A172 (cell line): ENCODE data around the gene RNF32. TPM values are rescaled to one million over a fixed set of nuclear protein-coding genes. Genes with fewer than 3 reads are reported as not detected.
"Not testable (repeated sequence)": the region's sequence is repeated elsewhere in the genome, so short reads cannot be mapped to it uniquely, and the experiment has no call there.

ENCODE experiments used
- DNase-seq: peaks from one replicate; pipeline ENCODE4 v3.0.0-alpha.2; 2015; ENCODE audit warnings: low spot score
- total RNA-seq: library from RNA; depleted of rRNA; stranded (reverse); fragments of >200 nt; shearing (Covaris generic); gene quantifications from 2 replicates; pipeline ENCODE4 v1.2.3, GENCODE V29; 2014

The RNF32 gene
- total RNA-seq, 1 experiment from 2014 or later, result not detected

GRCh38 chr7:156614434-156615264 is 25.9 kb upstream of the RNF32 start:
- no peak for DNase-seq

GRCh38 chr7:156616269-156617202 is 24.0 kb upstream of the RNF32 start:
- no peak for DNase-seq

- DNase-seq, result no peak
These were observed 23.4 kb upstream of the RNF32 start for GRCh38 chr7:156617215-156617614.

- DNase-seq, result no peak
These were observed 22.3 kb upstream of the RNF32 start for GRCh38 chr7:156618078-156618779.

- no peak for DNase-seq
These were observed 21.7 kb upstream of the RNF32 start for GRCh38 chr7:156618780-156619367.

- DNase-seq, result not testable (repeated sequence)
These were observed 20.9 kb upstream of the RNF32 start for GRCh38 chr7:156619488-156620290.

GRCh38 chr7:156620291-156620675 is 20.3 kb upstream of the RNF32 start:
- DNase-seq, result no peak

GRCh38 chr7:156621652-156622051 is 18.9 kb upstream of the RNF32 start:
- DNase-seq, result no peak

- DNase-seq, result no peak
These were observed 15.0 kb upstream of the RNF32 start for GRCh38 chr7:156625580-156625979.

- no peak for DNase-seq
These were observed 14.2 kb upstream of the RNF32 start for GRCh38 chr7:156626220-156626895.

GRCh38 chr7:156628562-156628961 is 12.0 kb upstream of the RNF32 start:
- DNase-seq, result no peak

- DNase-seq, result no peak
These were observed 10.7 kb upstream of the RNF32 start for GRCh38 chr7:156629873-156630272.

GRCh38 chr7:156634117-156634516 is 6.5 kb upstream of the RNF32 start:
- no peak for DNase-seq

- no peak for DNase-seq
These were observed 4.8 kb upstream of the RNF32 start for GRCh38 chr7:156635529-156636385.

- DNase-seq, result not testable (repeated sequence)
These were observed 3.5 kb upstream of the RNF32 start for GRCh38 chr7:156637093-156637492.

GRCh38 chr7:156638443-156639077 is 2.0 kb upstream of the RNF32 start:
- no peak for DNase-seq

GRCh38 chr7:156639426-156640256 is 933 bp upstream of the RNF32 start:
- no peak for DNase-seq

GRCh38 chr7:156640949-156641485 is 443 bp downstream of the RNF32 start:
- DNase-seq, result no peak
